Adrenal gland (tissue), 12 donors: ENCODE measurements around the gene CERS2. TPM values are rescaled to one million over a fixed set of nuclear protein-coding genes. Genes with fewer than 3 reads are reported as not detected.
A peak's percentile ranks its signal among the peaks of the same experiment; 100 is the strongest.

Experiments
- DNase-seq, 7 donors: peaks; one replicate each; pipeline ENCODE4 v3.0.0-alpha.2; 2019 to 2020
- H3K27ac ChIP-seq, 5 donors: fragments of 200-600 bp; sonication (generic) in 4 of 5; 1 replicate in 3 of 5; 2 replicates in 2 of 5; pipeline versions ENCODE4 v1.5.1 to v1.8.0; 2016 to 2020; ENCODE audit warnings: mild to moderate bottlenecking in 1 of 5
- H3K27me3 ChIP-seq: fragments of 200-600 bp; 2 replicates; pipeline ENCODE4 v1.8.0; 2021
- H3K36me3 ChIP-seq, 2 donors: fragments of 200-600 bp; replicated peaks in 1 of 2; 1 replicate in 1 of 2; 2 replicates in 1 of 2; pipeline versions ENCODE4 v1.5.1 to v1.8.0; 2018 to 2022
- H3K4me1 ChIP-seq, 2 donors: fragments of 200-600 bp; replicated peaks in 1 of 2; 1 replicate in 1 of 2; 2 replicates in 1 of 2; pipeline versions ENCODE4 v1.5.1 to v1.8.0; 2018 to 2021
- H3K4me3 ChIP-seq, 4 donors: fragments of 200-600 bp; sonication (generic) in 3 of 4; one replicate each; pipeline ENCODE4 v1.5.1; 2016 to 2018
- H3K9me3 ChIP-seq, 3 donors: fragments of 200-600 bp; sonication (generic) in 1 of 3; replicated peaks in 1 of 3; 1 replicate in 2 of 3; 2 replicates in 1 of 3; pipeline versions ENCODE4 v1.5.1 to v1.8.0; 2016 to 2021
- CTCF ChIP-seq, 6 experiments: fragments of 450-650 bp in 4 of 6; fragments of 200-600 bp in 2 of 6; sonication (generic) in 1 of 6; IDR thresholded peaks; 1 replicate in 5 of 6; 2 replicates in 1 of 6; pipeline versions ENCODE4 v1.5.1 to v1.8.0; 2016 to 2021; ENCODE audit warnings: antibody characterized with exemption in 6 of 6, mild to moderate bottlenecking in 2 of 6, moderate library complexity in 1 of 6
- POLR2A ChIP-seq, 2 donors: fragments of 450-650 bp; IDR thresholded peaks; one replicate each; pipeline ENCODE4 v1.6.1; 2017; ENCODE audit warnings: antibody characterized with exemption in 2 of 2, mild to moderate bottlenecking in 2 of 2, moderate library complexity in 1 of 2
- WGBS, 4 donors: extraction: QIAGEN DNeasy Blood & Tissue Kit in 2 of 4; methylation state at CpG; one replicate each; pipeline versions ENCODE4 v1.1.5 to v1.1.7; 2013 to 2017; 5-methylcytosine and 5-hydroxymethylcytosine counted together
- intact Hi-C, 2 donors: fragments of 100-400 bp; cut with DNase I; formaldehyde crosslinking; loops; one replicate each; pipeline versions ENCODE4 v1.14.1 to v1.15.0; 2022 to 2023
- polyA plus RNA-seq, 3 donors: library from polyadenylated mRNA; stranded (reverse); fragments of 200-250 nt in 2 of 3; fragments of 350-450 nt in 1 of 3; fragmentation: Illumina TruSeq in 1 of 3; extraction: RNeasy Lipid Tissue Mini Kit (QIAGEN cat#74804) in 1 of 3; gene quantifications; one replicate each; pipeline ENCODE4 v1.2.3, GENCODE V29; 2013 to 2014
- total RNA-seq, 9 donors: library from RNA; depleted of rRNA in 4 of 9; stranded (reverse); fragments of >200 nt in 4 of 9; fragments of 120-200 nt in 1 of 9; fragmentation: NEBNext Ultra II Directional in 1 of 9; extraction: Animal tissue kit (Norgen Biotek cat#: 25700) in 1 of 9; gene quantifications; one replicate each; pipeline versions ENCODE4 v1.1.0 to v1.2.4, GENCODE V29; 2013 to 2023
- donor health status: healthy with polysubstance abuse.
- donor health status: Bipolar disorder and iron deficiency.
- donor health status: DM: yes; HTN: yes; CAD: no.
- donor health status: DM: no; HTN: no; CAD: no.
- donor health status: DM: no; HTN: no; CAD: no.
- donor health status: DM: yes; HTN: yes; CAD: no.

Gene CERS2
- total and polyA plus RNA-seq, 12 donors: 289 to 682 (median 505) TPM

- no peak overlapping the region for H3K4me3 ChIP-seq
- no peak overlapping the region for H3K27ac ChIP-seq
- TF ChIP-seq CTCF (IDR thresholded peaks at IDR 0.05) (no peak), POLR2A (IDR thresholded peaks at IDR 0.05) (no peak)
- no peaks in the 10 kb centered on the region for H3K27me3 ChIP-seq
- intact Hi-C loops: no loop called here
- no peak for DNase-seq
- H3K4me1 ChIP-seq: peaks cover 4 to 16% of the 10 kb centered on the region in 2 donors
- peaks cover 0 to 33% of the 10 kb centered on the region in 2 donors for H3K36me3 ChIP-seq
- WGBS, 4 donors: 86 to 96% (median 94%) methylated on average over 3 of the region's 3 CpGs
- H3K9me3 ChIP-seq: no peaks in the 10 kb centered on the region
Measured at GRCh38 chr1:150928286-150928685, 46.3 kb downstream of the CERS2 start.

GRCh38 chr1:150927624-150928023, 47.0 kb downstream of the CERS2 start:
- TF ChIP-seq CTCF (IDR thresholded peaks at IDR 0.05) (no peak), POLR2A (IDR thresholded peaks at IDR 0.05) (no peak)

GRCh38 chr1:150926097-150926741, 48.4 kb downstream of the CERS2 start, which contains the start of gene SETDB1:
Gene SETDB1 (plus strand): TSS chr1:150926363. CDS start chr1:150927715, 1,352 bp downstream.
- Histone ChIP-seq H3K27me3 (no peaks in the 10 kb centered on the region), H3K4me1 (peaks cover 4 to 16% of the 10 kb centered on the region in 2 donors), H3K27ac (peak within 1 kb of the TSS; percentile 26 to 89 (median 78)), H3K36me3 (peaks cover 0 to 32% of the 10 kb centered on the region in 2 donors), H3K4me3 (peak within 1 kb of the TSS in 3 of 4 donors; percentile 85 to 99 (median 98)), H3K9me3 (no peaks in the 10 kb centered on the region)
- 0 to 1% (median 0%) methylated on average over 39 of the region's 39 CpGs for WGBS, 4 donors
- peak; percentile 96 to 99 (median 97) for DNase-seq
- intact Hi-C loops: no loop called here
- TF ChIP-seq POLR2A (IDR thresholded peaks at IDR 0.05) (peak in 1 of 2 donors; percentile 68), CTCF (IDR thresholded peaks at IDR 0.05) (no peak)

More at GRCh38 chr1:150927624-150928023, 47.0 kb downstream of the CERS2 start:
- intact Hi-C loops: no loop called here
- DNase-seq: no peak
- Histone ChIP-seq H3K27ac (no peak overlapping the region), H3K36me3 (peaks cover 0 to 33% of the 10 kb centered on the region in 2 donors), H3K4me1 (peaks cover 4 to 16% of the 10 kb centered on the region in 2 donors), H3K9me3 (no peaks in the 10 kb centered on the region), H3K27me3 (no peaks in the 10 kb centered on the region), H3K4me3 (no peak overlapping the region)
- 77 to 88% (median 81%) methylated on average over 4 of the region's 4 CpGs for WGBS, 4 donors

GRCh38 chr1:150925080-150925479, 49.6 kb downstream of the CERS2 start:
- 69 to 93% (median 80%) methylated on average over 23 of the region's 23 CpGs for WGBS, 4 donors
- peaks cover 4 to 16% of the 10 kb centered on the region in 2 donors for H3K4me1 ChIP-seq
- H3K27me3 ChIP-seq: no peaks in the 10 kb centered on the region
- peak in 4 of 7 donors; percentile 12 to 29 (median 18) for DNase-seq
- peak overlapping the region in 1 of 4 donors; percentile 85 for H3K4me3 ChIP-seq
- H3K36me3 ChIP-seq: peaks cover 0 to 21% of the 10 kb centered on the region in 2 donors
- H3K27ac ChIP-seq: no peak overlapping the region
- H3K9me3 ChIP-seq: no peaks in the 10 kb centered on the region
- intact Hi-C loops: no loop called here
- TF ChIP-seq POLR2A (IDR thresholded peaks at IDR 0.05) (no peak), CTCF (IDR thresholded peaks at IDR 0.05) (no peak)
